T-helper 22 cell (primary cell): Measurements from ENCODE around the gene LETMD1.

ENCODE experiments used
- DNase-seq: peaks from one replicate; pipeline ENCODE4 v3.0.0-alpha.2; 2020; ENCODE audit warnings: low read depth

Gene LETMD1

DNA sequence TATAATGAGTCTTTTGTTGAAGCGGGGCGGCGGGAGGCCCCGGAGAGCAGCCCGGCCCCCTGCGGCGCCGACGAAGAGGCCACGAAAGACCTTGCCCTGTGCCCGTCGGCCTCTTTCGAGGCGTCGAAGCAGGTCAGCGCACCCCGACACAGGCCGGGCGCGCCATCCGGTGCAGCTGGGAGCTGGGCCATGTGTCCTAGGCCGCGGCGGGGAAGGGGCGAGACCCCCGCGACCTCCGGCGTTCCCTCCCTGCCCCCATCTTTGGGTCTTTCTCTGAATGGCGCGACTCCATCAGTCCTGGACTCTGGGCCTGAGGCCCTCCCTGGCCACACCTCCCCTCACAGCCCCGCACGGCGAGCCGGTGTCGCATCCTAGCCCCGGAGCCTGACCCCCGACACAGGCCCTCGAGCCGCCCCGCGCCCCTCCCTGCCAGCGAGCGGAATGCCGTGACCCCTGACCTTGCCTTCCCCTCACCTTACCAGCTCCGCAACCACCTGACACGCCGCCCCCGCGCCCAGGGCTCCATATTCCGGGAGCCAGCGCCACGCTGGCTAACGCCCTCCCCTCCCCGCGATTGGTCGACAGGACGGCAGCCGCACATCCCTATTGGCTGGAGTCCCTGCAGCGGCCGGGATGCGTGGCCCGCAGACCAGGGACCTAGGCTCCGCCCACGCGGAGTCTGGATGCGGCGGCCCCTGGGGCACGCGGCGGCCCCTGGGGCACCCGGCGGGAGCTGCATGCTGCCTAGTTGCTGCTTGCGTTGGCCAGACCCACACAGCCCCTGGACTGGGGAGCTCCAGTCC, 22.1 kb upstream of the LETMD1 start, which contains the start of gene SLC11A2:
Gene SLC11A2, minus strand, starts transcription at position 549 of the 803 bp plus-strand sequence. CDS start 15,656 bp downstream, outside the sequence.
- DNase-seq, result peak; percentile 89

DNA sequence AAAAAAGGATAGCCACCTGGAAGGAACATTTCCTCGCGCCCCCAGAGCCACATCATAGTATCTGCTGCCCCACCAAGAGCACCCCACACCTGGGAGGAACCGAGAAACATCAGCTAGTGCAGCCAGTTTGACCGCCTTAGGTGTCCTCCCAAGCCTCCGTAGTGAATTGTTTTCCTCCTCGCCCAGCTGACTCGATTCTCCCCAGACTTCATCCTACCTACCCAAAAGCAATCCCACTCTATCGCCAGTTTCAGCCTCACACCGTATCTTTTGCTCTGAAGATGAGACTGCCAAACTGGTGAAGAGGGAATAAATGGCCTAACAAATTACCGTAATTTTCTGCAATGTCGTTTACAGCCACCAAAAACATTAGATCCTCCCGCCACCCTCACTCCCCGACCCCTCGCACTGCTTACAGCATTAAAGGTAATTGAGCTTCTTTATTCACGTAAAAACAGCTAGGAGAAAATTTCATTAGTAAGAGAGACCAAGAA, 20.7 kb upstream of the LETMD1 start:
- no peak for DNase-seq

DNA sequence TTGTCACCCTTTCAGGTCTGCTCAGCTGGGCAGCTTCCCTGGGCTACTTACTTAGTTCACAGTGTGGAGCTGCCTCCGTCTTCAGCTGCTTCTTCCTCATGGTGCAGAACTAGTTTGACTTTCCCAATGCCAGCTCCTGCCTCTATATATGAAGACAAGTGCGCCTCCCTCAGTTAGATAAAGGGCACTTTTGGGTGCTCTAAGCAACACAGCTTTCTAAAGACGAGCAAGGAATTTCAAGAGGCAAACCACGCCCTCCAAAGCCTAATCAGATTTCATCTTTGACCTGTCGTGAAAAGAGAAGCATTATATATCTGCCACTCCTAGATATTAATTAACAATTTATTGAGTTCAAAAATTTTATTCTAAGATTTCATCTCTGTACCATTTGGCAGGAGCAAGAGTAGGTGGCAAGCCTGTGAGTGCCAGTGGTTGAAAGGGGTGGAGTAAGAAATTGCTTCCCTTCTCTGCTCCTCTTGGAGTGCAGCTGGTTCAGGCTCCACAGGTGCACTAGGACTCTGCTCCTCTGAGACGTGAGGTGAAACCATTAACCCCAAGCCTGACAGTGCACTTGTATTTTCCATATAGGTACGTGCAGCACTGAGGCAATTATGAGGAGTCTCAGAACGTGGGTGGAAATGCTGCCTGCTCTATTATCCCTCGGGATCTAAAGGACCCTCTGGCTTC, 19.9 kb upstream of the LETMD1 start:
- DNase-seq, result no peak

DNA sequence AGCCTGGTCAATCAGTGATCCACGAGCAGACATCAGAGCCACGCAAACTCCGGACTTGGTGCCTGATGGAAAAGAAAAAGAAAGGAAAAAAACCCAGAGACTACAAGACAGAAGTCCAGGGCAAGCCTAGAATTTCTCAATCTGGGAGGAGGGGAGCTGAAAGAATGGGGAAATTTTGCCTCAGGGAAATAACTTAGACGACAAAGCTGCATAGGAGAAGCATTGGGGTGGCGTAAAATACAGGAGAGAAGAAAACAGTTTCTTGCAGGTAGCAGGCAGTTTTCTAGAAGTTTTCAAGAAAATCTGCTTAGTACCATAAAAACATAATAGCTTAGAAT, 19.3 kb upstream of the LETMD1 start:
- no peak for DNase-seq

DNA sequence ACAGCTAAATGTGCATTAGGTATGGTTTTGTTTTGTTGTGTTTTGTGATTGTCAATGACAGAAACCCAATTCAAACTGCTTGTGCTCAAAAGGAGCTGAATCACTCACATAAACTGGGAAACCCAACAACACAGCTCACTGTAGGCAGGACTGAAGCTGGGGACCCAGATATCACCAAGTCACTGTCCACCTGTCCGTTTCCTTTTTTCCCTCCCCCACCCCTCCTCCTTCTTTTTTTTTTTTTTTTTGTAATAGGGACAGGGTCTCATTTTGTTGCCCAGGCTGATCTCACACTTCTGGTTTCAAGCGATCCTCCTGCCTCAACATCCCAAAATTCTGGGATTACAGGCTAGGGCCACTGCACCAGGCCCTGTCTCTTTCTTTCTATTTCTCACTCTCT, 15.1 kb upstream of the LETMD1 start:
- no peak for DNase-seq

DNA sequence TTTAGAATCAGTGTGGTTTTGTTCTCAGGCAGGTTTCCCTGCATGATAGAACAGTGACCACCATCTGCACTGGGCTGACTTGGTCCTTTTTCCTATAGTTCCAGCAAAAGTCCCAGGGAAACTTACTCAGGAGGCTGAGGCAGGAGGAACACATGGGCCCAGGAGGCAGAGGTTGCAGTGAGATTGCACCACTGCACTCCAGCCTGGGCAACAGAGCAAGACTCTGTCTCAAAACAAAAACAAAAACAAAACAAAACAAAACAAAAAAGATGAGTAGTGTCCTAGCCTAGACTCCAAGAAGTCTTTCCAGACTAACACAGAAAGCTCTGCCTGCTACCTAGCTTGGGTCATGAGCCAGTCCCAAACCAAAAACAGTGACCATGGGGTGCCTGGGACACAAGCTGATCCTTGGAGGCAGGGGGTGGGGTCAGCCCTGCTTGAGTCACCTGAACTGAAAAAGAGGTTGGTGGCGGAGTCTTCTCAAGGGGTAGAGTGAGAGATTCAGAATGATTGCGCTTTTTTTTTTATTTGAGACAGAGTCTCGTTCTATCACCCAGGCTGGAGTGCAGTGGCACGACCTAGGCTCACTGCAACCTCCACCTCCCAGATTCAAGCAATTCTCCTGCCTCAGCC, 14.6 kb upstream of the LETMD1 start:
- no peak for DNase-seq

DNA sequence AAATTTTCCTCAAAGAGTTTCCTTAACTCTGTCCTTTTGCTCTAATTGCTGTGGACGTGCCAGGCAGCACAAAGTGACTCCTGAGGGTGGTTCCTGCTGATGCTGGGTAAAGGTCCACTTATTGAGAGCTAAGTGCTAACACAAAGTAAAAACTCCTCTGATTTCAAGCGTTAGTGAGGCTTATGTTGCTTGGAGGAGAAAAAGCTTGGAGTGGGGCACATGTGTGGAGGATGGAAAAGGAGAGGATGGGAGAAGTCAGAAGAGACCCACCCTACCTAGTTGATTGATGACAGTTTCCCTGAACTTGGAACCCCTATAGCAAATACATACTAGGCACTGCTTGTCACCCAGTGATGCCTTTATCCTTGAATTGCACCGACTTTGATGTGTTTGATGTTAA, 11.8 kb upstream of the LETMD1 start:
- no peak for DNase-seq

DNA sequence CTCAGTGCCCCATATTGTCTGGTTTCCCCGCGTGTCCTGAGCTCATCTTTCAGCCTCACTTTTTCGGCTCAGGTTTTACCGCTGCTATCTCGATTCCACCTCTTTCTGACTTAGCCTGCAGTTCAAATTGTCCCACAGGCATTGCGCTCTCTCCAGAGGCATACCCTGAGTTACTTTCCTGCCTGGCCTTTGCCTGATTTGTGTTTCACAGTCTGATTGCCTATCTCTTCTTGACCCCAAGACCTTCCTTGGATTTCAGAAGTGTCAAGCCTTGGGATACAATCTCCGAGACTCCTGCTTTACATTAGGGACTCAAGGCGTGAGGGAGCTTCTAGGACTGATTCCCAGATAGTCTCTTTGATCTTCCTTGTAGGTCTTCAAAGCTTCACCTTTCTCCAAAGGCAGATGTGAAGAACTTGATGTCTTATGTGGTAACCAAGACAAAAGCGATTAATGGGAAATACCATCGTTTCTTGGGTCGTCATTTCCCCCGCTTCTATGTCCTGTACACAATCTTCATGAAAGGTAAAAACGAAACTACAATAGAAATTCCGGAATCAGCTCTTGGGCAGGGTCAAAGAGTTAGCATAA, 629 bp downstream of the LETMD1 start:
- no peak for DNase-seq

DNA sequence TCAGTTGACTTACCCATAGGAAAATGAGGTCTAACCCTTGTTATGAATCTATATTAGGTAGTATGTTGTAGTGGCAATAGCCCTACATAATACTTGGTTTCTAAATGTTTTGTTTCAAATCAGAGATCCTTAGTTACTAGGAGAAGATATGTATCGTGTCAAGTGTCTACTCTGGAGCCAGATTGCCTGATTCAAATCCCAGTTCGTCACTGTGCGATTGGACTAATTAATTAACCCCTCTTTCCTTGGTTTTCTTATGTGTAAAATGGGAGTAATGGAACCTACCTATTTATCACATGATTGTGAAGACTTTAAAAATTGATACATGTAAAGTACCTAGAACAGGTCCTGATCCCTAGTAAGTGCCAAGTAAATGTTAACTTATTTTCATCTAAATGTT, 1.4 kb downstream of the LETMD1 start:
- no peak for DNase-seq

DNA sequence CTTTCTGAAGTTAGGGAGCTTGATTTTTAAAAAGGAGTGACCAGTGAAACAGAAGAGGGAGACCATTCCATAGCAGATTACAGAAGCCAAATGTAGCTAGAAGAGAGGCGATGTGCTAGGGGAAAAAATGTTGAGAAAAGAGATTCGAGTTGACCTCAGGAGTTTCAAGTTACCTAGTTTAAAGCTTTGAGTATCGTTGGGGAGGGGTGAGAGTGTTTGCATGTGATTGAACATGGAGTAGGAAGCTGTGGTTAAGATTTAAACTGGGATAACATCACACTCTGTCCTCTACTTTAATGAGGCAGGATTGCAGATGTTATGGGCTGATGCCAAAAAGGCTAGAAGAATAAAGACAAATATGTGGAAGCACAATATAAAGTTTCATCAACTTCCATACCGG, 3.7 kb downstream of the LETMD1 start:
- no peak for DNase-seq

DNA sequence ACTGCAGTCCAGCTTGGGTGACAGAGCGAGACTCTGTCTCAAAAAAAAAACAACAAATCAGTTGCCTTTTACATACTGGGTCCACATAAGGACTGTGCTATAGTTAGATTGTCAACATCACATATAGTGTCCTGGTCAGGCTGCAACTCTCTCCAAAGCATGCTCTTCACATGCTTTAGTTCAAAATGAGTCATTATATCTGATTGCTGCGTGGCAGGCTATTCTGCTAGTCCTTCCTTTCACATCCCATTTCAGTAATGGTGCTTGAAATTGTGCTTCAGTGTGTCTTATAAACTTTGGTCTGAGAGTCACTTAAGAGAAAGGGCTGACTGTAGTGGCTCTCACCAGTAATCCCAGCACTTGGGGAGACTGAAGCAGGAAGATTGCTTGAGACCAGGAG, 6.9 kb downstream of the LETMD1 start:
- DNase-seq, result no peak

DNA sequence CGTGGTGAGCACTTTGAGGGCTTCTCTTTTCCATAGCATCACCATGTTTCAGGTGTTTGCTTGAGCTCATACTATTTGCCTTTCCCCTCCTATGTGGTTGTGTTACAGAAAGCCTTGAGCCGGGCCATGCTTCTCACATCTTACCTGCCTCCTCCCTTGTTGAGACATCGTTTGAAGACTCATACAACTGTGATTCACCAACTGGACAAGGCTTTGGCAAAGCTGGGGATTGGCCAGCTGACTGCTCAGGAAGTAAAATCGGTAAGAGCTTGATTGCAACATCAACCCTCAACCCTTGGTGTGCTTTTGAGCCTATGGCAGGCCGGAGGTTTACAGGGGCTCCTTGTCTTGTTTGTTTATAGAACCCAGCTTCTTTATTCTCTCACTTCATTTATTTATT, 8.1 kb downstream of the LETMD1 start:
- no peak for DNase-seq

DNA sequence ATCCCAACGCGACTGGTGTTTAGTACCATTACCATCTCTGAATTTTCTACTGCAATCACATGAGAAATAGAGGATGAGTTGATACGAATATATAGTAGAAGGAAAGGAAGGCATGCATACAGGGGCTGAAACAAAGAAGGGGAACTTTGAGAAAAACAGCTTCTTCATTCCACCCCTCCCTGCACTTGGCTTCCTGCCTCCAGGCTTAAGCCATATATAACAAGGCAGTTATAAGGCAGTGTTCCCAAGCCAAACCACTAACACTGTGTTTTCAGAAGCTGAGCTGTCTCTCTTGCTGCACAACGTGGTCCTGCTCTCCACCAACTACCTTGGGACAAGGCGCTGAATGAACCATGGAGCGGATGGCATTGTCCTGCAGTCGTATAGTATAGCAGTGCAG, 11.0 kb downstream of the LETMD1 start:
- DNase-seq, result no peak

DNA sequence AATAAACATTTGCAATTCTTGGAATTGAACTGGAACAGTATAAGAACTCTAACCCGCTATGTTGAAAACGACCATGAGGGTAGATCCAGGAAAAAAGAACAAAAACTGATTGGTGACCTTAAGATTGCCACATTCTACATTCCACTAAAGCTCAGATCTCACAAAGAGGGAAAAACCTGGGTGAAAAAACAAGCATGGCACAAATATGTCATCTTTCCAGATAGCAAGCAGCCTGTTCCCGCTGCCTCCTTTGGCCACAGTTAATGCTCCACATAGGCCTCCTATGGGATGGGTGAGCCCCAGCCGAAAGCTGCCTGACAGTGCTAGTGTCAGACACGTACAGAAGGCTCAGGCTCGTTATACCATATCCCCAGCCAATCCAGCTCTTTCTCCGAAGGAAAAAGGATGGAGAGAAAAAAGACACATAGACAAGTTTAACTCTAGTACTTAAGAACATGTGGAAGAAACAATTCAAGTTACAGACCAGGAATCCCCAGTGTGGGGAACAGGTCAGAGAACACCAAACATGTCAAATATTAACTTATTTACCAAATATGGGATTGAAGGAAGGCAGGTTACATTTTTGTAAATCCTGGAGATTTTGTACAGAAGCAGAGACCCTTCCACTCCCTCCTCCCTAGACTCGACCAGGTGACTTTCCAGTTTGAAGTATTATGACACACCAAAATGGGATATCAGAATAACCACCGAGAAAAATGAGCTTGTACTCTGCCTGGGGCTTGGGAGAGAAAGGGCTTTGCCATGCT, 14.7 kb downstream of the LETMD1 start:
- no peak for DNase-seq

DNA sequence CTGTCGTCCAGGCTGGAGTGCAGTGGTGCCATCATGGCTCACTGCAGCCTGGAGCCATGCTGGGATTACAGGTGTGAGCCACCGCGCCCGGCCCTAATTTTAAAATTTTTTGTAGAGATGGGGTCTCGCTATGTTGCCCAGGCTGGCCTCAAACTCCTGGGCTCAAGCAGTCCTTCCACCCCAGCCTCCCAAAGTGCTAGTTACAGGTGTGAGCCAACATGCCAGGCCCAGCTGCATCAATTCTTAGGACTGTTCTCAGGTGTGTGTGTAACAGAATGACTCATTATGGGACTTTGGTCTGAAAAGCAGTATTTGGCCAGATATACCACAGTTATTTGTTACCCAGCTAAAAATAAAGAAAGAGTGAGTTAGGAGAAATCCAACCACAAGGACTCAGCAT, 17.4 kb downstream of the LETMD1 start:
- DNase-seq, result no peak

DNA sequence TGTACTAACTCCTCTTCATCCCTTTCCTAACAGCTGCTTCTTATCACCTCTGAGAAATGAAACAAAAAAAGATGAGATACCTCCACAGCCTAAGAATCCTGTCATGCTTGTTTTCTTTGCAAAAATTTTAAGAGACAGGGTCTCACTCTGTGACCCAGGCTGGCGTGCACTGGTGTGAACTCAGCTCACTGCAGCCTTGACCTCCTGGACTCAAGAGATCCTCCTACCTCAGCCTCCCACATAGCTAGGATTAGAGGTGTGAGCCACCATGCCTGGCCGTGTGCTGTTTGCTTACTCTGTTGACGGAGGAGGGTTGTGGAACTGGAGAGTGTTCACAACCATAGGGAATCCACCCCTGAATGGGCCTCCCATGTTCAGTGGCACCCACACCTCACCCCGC, 19.1 kb downstream of the LETMD1 start:
- no peak for DNase-seq

DNA sequence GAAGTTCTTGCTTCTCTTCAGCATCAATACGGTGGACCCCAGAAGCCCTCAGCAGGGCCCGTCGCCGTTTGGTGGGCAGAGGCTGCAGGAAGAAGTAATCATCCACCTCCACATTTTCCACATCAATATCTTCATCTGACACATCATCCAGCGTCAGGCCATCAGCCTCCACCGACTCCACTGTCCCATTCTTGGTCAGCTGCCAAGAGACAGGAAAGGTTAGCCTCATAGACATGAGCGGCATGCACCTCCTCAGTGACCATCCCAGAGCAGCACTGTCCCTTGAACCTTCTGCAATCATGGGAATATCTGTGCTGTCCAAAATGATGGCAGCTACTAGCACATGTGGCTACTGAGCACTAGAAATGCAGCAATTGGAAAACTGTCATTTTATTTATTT, 19.6 kb downstream of the LETMD1 start:
- no peak for DNase-seq

DNA sequence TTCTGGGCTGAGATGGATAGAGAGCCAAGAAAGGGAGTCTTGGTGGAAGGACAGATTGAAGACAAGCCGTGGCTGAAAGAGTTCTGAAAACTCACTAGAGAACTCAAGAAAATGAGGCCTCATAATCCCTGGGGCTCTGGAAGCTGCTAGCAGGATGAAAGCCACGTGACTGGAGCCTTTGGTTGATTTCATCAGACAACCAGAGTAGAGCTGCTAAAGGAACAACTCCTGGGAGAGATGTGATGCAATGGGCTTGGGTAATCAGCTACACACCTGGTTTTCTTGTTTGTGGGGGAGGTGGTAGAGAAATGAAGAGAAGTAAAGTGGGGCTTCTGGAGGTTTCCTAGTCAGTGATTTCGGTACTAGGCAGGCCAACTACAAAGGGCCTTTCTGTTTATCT, 21.9 kb downstream of the LETMD1 start:
- no peak for DNase-seq

DNA sequence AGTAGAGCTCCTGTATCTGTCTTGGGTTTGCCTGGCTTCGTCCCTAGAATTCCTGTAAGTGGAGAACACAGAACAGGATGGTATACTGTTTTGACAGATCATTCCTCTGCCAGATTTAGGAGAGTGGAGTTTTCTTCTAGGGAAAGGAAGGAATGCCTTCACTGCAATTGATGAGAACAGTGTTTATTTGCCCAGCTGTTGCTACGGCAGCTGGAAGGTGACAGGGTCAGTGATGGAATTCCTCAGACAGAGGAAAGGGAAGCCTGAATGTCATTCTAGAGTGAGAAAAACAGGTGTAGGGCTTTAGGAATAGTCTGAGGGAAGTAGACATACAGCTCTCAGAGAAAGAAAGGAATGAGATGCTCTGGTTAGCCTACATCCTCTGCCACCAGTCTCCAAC, 23.5 kb downstream of the LETMD1 start:
- DNase-seq, result no peak

DNA sequence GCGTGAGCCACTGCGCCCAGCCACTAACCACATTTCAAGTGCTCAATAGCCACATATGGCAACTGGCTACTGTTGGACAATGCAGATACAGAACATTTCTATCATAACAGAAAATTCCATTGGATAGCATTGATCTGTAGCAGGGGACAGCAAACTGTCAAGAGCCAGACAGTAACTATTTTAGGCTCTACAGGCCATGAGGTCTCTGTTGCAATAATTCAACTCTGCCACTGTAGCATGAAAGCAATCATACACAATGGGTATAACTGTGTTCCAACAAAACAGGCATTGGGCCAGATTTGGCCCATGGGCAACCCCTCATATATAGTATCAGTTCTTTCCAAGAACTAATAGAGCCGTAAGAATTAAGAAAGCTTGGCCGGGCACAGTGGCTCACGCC, 27.3 kb downstream of the LETMD1 start:
- DNase-seq, result no peak

DNA sequence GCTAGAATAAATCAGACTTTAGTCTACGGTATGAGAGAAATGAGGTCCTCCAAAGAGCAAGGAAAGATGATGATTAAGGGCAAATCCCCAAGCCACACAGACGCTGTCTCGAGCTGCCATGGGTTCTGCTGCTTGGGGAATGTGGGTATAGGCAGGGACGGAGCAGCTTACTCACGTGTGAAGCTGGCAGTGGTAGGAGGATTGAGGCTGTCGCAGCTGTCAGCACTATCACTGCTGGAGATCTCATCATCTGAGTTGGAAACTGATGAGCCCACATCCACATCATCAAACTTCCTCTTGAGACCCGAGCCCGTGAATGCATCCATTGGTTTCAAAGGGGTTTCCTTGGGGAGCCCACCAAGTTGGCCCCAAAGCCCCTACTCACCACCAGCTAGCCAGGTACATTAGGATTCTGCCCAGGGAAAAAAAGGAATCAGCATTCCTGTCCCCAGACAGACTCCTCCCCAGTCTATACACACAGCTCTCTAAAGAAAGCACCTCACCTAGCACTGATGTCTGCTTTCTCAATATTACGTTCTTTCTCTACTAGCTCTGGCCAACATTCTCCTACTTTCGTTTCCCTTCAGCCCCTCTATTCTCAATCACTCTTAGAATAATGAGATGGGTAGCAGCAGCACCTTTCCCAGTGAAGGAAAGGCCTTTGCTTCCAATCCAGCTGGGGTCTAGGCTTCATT, 28.3 kb downstream of the LETMD1 start:
- no peak for DNase-seq
